Neural cell (in vitro differentiated cells): ENCODE results near the gene PELO. TPM values are rescaled to one million over a fixed set of nuclear protein-coding genes. Genes with fewer than 3 reads are reported as not detected.

Experiments used
- H2AFZ ChIP-seq: fragments of 200-600, 300-800 bp; sonication (generic), shearing (Covaris generic); 2 replicates; pipeline ENCODE4 v1.6.0; 2014; ENCODE audit warnings: low read depth, mild to moderate bottlenecking, antibody characterized with exemption, low read length, moderate library complexity
- H3F3A ChIP-seq: fragments of 200-600 bp; shearing (Covaris generic); 2 replicates; pipeline ENCODE4 v1.6.1; 2016; ENCODE audit warnings: mild to moderate bottlenecking, moderate library complexity, mixed read lengths, antibody characterized with exemption, low read length; ENCODE audit not compliant: insufficient read depth, poor library complexity, severe bottlenecking
- H3K27ac ChIP-seq: fragments of 200-600, 300-800 bp; sonication (generic), shearing (Covaris generic); 2 replicates; pipeline ENCODE4 v1.5.1; 2014; ENCODE audit warnings: mild to moderate bottlenecking, low read length, moderate library complexity
- H3K27me3 ChIP-seq: fragments of 300-800, 200-600 bp; sonication (generic), shearing (Covaris generic); 2 replicates; pipeline ENCODE4 v1.6.0; 2014; ENCODE audit warnings: mild to moderate bottlenecking, low read depth, low read length, moderate library complexity; ENCODE audit not compliant: insufficient read depth
- H3K36me3 ChIP-seq: fragments of 300-800, 200-600 bp; sonication (generic), shearing (Covaris generic); 2 replicates; pipeline ENCODE4 v1.5.1; 2014; ENCODE audit warnings: mild to moderate bottlenecking, antibody characterized with exemption, low read length, moderate library complexity; ENCODE audit not compliant: insufficient read depth
- H3K4me2 ChIP-seq: fragments of 300-800, 200-600 bp; sonication (generic), shearing (Covaris generic); 2 replicates; pipeline ENCODE4 v1.6.0; 2014; ENCODE audit warnings: mild to moderate bottlenecking, low read length
- H3K4me3 ChIP-seq: fragments of 300-800, 200-600 bp; sonication (generic), shearing (Covaris generic); 2 replicates; pipeline ENCODE4 v1.5.1; 2014; ENCODE audit warnings: mild to moderate bottlenecking, low read length, moderate library complexity
- H3K79me2 ChIP-seq: fragments of 200-600 bp; shearing (Covaris generic); replicated peaks from 2 replicates; pipeline ENCODE4 v1.6.0; 2014; ENCODE audit warnings: mild to moderate bottlenecking, low read length, moderate library complexity; ENCODE audit not compliant: insufficient read depth
- H3K9ac ChIP-seq: fragments of 300-800, 200-600 bp; sonication (generic), shearing (Covaris generic); 2 replicates; pipeline ENCODE4 v1.6.1; 2016; ENCODE audit warnings: mild to moderate bottlenecking, low read length, mixed read lengths
- H3K9me2 ChIP-seq: fragments of 200-600 bp; shearing (Covaris generic); 2 replicates; pipeline ENCODE4 v1.6.1; 2016; ENCODE audit warnings: mild to moderate bottlenecking, low read length, mixed read lengths; ENCODE audit not compliant: insufficient read depth
- H3K9me3 ChIP-seq: fragments of 200-600, 300-800 bp; sonication (generic), shearing (Covaris generic); 2 replicates; pipeline ENCODE4 v1.6.1; 2016; ENCODE audit warnings: mild to moderate bottlenecking, mixed run types, low read length, moderate library complexity, mixed read lengths
- H4K20me1 ChIP-seq: fragments of 200-600 bp; shearing (Covaris generic); 2 replicates; pipeline ENCODE4 v1.6.1; 2016; ENCODE audit warnings: mild to moderate bottlenecking, mixed run types; ENCODE audit not compliant: insufficient read depth
- CTCF ChIP-seq: fragments of 450-650 bp; IDR thresholded peaks from 2 replicates; pipeline ENCODE4 v1.5.1; 2014; ENCODE audit warnings: antibody characterized with exemption, mild to moderate bottlenecking, moderate library complexity; ENCODE audit not compliant: poor library complexity, severe bottlenecking
- EP300 ChIP-seq: fragments of 450-650 bp; conservative IDR thresholded peaks from 2 replicates; pipeline ENCODE4 v1.6.1; 2014; ENCODE audit warnings: antibody characterized with exemption, mild to moderate bottlenecking, moderate library complexity; ENCODE audit not compliant: poor library complexity, severe bottlenecking
- EZH2 ChIP-seq: fragments of 200-600, 300-800 bp; shearing (Covaris generic), sonication (generic); IDR thresholded peaks from 2 replicates; pipeline ENCODE4 v1.6.1; 2014; ENCODE audit warnings: antibody characterized with exemption, low read length, borderline replicate concordance, mild to moderate bottlenecking; ENCODE audit not compliant: insufficient read depth, poor library complexity, severe bottlenecking
- MXI1 ChIP-seq: fragments of 450-650 bp; conservative IDR thresholded peaks from 2 replicates; pipeline ENCODE4 v1.6.1; 2014; ENCODE audit warnings: antibody characterized with exemption, mild to moderate bottlenecking; ENCODE audit not compliant: poor library complexity, severe bottlenecking
- POLR2AphosphoS5 ChIP-seq: IDR thresholded peaks from 2 replicates; pipeline ENCODE4 v1.6.1; 2012
- RAD21 ChIP-seq: fragments of 450-650 bp; conservative IDR thresholded peaks from 2 replicates; pipeline ENCODE4 v1.6.1; 2014; ENCODE audit warnings: antibody characterized with exemption, mild to moderate bottlenecking, moderate library complexity
- REST ChIP-seq: IDR thresholded peaks from 2 replicates; pipeline ENCODE4 v1.6.1; 2012; ENCODE audit warnings: borderline replicate concordance
- SMC3 ChIP-seq: fragments of 450-650 bp; conservative IDR thresholded peaks from 2 replicates; pipeline ENCODE4 v1.6.1; 2014; ENCODE audit warnings: antibody characterized with exemption, mild to moderate bottlenecking, moderate library complexity; ENCODE audit not compliant: poor library complexity
- TAF1 ChIP-seq: IDR thresholded peaks from 2 replicates; pipeline ENCODE4 v1.6.1; 2012; ENCODE audit warnings: low read depth
- polyA plus RNA-seq: library from polyadenylated mRNA; depleted of rRNA; stranded (reverse); fragments of >200 nt; gene quantifications from 2 replicates; pipeline ENCODE4 v1.2.3, GENCODE V29; 2014

PELO gene
- polyA plus RNA-seq, 1 donor from 2014 or later: 10.5 TPM

GRCh38 chr5:52767217-52767743 lies 20.4 kb upstream of the PELO start:
- H3K9ac ChIP-seq: no peak overlapping the region
- no peaks in the 10 kb centered on the region for H3K27me3 ChIP-seq

More at GRCh38 chr5:52767217-52767743, 20.4 kb upstream of the PELO start:
- Histone ChIP-seq H3K27ac (no peak overlapping the region), H3K36me3 (no peaks in the 10 kb centered on the region), H3K9me2 (no peaks in the 10 kb centered on the region), H2AFZ (no peak overlapping the region), H3K79me2 (no peaks in the 10 kb centered on the region), H3K4me3 (no peak overlapping the region), H4K20me1 (no peaks in the 10 kb centered on the region), H3K9me3 (no peaks in the 10 kb centered on the region), H3F3A (no peaks in the 10 kb centered on the region), H3K4me2 (no peak overlapping the region)
- TF ChIP-seq CTCF (no peak), MXI1 (no peak), TAF1 (no peak), EP300 (no peak), EZH2 (no peak), REST (no peak), POLR2AphosphoS5 (no peak), RAD21 (no peak), SMC3 (no peak)
